Measurements from ENCODE around the gene THAP12. TPM values are rescaled to one million over a fixed set of nuclear protein-coding genes. Genes with fewer than 3 reads are reported as not detected.
"Not testable (repeated sequence)": the region's sequence is repeated elsewhere in the genome, so short reads cannot be mapped to it uniquely, and the experiment has no call there.

THAP12 gene
- total RNA-seq, 4 donors from 2014 or later = 35.4 to 59.9 (median 42.7) TPM

DNA sequence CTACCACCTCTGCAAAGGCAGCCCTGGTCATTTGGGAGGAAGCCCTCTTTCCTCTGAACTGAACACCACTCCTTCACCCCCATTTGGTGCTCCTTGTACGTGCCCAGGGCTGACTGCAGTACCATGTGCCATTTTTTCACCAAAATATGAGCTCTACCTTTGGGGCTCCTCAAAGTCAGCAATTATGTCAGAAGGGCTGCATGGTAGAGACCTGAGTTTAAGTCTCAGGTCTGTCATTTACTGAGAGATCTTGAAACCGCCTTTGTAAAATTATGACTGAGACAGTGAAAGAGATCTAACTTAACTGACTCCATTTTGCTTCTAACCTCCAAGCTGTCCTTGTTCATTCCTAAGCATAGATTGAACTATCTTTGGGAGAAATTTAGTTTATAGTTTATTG, 58.0 kb downstream of the THAP12 start:
- no peak for ATAC-seq (ENCODE audit: low FRiP score)
- no peak for DNase-seq (ENCODE audit: low spot score)
- TF ChIP-seq, protein P1, sequence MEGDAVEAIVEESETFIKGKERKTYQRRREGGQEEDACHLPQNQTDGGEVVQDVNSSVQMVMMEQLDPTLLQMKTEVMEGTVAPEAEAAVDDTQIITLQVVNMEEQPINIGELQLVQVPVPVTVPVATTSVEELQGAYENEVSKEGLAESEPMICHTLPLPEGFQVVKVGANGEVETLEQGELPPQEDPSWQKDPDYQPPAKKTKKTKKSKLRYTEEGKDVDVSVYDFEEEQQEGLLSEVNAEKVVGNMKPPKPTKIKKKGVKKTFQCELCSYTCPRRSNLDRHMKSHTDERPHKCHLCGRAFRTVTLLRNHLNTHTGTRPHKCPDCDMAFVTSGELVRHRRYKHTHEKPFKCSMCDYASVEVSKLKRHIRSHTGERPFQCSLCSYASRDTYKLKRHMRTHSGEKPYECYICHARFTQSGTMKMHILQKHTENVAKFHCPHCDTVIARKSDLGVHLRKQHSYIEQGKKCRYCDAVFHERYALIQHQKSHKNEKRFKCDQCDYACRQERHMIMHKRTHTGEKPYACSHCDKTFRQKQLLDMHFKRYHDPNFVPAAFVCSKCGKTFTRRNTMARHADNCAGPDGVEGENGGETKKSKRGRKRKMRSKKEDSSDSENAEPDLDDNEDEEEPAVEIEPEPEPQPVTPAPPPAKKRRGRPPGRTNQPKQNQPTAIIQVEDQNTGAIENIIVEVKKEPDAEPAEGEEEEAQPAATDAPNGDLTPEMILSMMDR (IDR thresholded peaks at IDR 0.05) = no peak

DNA sequence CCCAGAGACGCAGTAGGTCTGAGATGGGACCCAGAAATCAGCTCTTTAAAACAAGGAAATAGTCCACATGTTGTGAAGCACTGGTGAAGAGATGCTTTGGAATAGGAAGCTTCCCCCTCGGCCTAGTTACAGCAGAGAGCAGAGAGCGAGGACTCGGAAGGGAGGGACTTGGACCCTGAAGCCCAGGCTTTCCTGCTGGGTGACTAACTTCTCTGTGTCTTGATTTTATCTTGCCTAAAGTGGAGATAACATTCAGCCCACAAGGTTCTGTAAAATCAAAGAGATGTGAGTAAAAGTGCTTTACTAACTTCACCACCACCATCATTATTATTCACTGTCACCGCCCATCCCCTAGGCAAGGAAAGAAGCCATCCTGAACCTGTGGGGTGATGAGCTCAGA, 58.4 kb downstream of the THAP12 start:
- ATAC-seq (ENCODE audit: low FRiP score) (no peak), DNase-seq (ENCODE audit: low spot score) (no peak)
- TF ChIP-seq, protein P1 (IDR thresholded peaks at IDR 0.05) = no peak

DNA sequence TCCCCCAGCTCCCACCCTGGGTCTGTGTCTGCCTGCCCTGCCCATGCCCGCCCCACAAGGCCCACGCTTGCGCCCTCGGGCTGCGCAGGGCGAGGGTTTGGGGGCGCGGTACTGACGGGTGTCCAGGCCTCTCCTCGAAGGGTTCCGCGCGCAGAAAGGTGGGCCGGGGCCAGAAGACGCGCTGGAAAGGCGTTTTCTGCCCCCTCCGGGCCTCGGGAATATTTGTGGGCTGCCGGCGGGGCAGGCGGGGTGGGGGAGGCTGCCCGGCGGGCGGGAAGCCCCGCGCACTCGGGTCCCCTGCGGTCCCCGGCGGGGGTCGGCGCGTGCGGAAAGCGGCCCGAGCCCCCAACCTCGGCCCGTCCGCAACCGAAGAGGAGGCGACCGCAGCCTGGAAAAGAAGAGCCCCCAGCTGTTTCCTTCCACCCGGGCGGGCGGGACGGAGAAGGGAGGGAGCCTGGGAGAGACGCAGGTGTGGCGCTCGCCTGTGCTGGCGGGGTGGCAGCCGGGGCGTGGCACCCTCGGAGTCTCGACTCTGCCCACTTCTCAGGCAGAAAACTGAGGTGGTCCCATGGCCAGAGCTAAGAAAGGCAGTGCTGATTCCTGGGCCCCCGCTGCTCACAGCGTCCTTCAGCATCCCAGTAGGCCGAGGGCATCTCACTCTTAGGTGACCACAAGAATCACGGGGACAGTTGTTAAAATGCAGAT, 59.0 kb downstream of the THAP12 start:
- ATAC-seq (ENCODE audit: low FRiP score) = no peak
- TF ChIP-seq, protein P1 (IDR thresholded peaks at IDR 0.05) = no peak
- DNase-seq (ENCODE audit: low spot score) = no peak

DNA sequence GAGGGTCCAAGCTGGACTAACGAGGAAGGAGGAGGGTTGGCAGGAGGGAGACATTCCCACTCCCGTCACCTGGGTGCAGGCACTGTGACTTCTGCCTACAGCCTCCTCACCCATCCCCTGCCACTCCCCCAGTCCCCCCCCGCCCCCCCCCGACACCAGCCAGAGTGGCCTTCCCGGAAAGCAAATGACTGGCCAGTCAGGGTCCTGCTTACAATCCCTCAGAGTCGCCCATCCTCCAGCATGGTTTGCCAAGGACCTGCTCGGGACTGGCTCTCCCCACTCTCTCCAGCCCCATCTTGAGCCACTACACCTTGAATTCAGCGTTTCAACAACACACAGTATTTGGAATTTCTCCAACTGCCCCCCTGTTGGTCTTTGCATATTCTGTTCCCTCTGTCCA, 59.6 kb downstream of the THAP12 start:
- TF ChIP-seq, protein P1 (IDR thresholded peaks at IDR 0.05) = no peak
- DNase-seq (ENCODE audit: low spot score) = no peak
- no peak for ATAC-seq (ENCODE audit: low FRiP score)

DNA sequence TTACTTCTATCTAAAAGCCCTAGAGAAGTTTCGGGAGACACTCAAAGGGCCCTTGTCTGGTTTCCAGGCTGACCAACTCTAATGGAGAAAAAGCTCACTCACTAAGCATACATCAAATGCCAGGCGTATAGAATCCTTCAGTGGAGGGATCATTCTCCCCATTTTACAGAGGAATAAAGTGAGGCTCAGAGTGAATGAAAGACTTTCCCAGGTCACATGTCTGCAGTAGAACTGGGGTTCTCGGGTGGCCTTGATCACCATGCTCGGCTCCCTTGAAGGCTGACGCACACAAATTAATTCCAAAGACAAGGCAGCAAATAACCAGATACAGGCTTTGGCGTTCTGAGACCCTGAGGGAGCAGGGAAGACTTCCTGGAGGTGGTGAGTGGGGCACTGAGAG, 60.0 kb downstream of the THAP12 start:
- ATAC-seq (ENCODE audit: low FRiP score) = no peak
- DNase-seq (ENCODE audit: low spot score) = no peak
- TF ChIP-seq, protein P1 (IDR thresholded peaks at IDR 0.05) = no peak

DNA sequence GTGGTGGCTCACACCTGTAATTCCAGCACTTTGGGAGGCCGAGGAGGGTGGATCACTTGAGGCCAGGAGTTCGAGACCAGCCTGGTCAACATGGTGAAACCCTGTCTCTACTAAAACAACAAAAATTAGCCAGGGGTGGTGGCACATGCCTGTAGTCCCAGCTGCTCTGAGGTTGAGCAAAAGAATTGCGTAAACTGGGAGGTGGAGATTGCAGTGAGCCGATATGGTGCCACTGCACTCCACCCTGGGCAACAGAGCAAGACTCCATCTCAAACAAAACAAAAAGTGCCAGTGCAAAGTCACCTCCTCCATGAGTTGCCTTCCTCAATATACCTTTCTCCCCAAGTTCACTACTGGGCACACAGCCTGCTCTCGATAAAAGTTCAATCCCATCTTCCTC, 61.1 kb downstream of the THAP12 start:
- not testable (repeated sequence) for DNase-seq (ENCODE audit: low spot score); ATAC-seq (ENCODE audit: low FRiP score)

DNA sequence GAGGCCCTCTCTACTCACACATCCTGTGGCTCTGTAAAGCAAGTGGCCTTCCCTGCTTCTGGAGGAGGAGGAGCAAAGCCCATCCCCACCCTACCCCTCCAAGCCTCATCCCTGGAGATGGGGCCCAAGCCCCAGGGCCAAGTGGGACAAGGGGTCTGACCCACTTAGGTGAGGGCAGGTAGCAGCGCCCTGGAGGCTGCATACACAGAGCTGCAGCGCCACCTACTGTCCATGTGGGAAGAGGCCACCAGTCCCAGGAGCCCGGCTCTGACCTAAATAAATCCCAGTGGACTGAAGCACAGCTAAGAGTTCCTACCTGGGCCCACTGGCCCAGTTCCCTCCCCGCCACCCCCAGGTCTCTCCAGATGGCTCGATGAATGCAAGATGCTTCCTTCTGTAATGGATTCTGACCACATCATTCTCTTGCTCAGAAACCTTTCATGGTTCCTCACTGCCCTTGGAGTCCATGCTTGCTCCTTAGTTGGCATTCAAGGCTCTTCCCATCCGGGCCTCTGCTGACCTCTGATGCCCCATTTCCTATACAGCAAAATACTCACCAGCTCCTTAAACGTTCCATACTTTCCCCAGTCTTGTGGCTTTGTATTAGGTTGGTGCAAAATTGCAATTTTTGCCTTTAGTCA, 62.1 kb downstream of the THAP12 start:
- DNase-seq (ENCODE audit: low spot score) (peak; percentile 79), ATAC-seq (ENCODE audit: low FRiP score) (peak; percentile 79)

More for the DNA sequence above, 62.1 kb downstream of the THAP12 start:
- TF ChIP-seq, protein P1 (IDR thresholded peaks at IDR 0.05) = peak in 2 of 3 donors; percentile 24 to 85
